Fibroblast of pulmonary artery (primary cell): ENCODE data around the gene PLIN5.

Experiments used
- DNase-seq: peaks from one replicate; pipeline ENCODE4 v3.0.0-alpha.2; 2010; ENCODE audit warnings: low read depth
- H3K4me3 ChIP-seq: replicated peaks from 2 replicates; pipeline ENCODE4 v1.5.1; 2011; ENCODE audit warnings: low read depth, mild to moderate bottlenecking, control low read depth, low read length, moderate library complexity
- CTCF ChIP-seq: IDR thresholded peaks from 2 replicates; pipeline ENCODE4 v1.5.1; 2011; ENCODE audit warnings: mild to moderate bottlenecking, control low read depth, low read length, inconsistent platforms; ENCODE audit errors: missing control alignments

PLIN5 gene

GRCh38 chr19:4482721-4483364 lies 52.2 kb downstream of the PLIN5 start:
- no peak for DNase-seq
- H3K4me3 ChIP-seq = no peak overlapping the region
- no peak for TF ChIP-seq CTCF

- no peak overlapping the region for H3K4me3 ChIP-seq
- DNase-seq = no peak
- no peak for TF ChIP-seq CTCF
Observed at GRCh38 chr19:4477034-4477801, 57.8 kb downstream of the PLIN5 start.

- peak overlapping the region; percentile 83 for H3K4me3 ChIP-seq
- no peak for TF ChIP-seq CTCF
- peak; percentile 67 for DNase-seq
Observed at GRCh38 chr19:4474514-4475022, 60.5 kb downstream of the PLIN5 start.

GRCh38 chr19:4473763-4474513 lies 61.1 kb downstream of the PLIN5 start:
- no peak for DNase-seq
- no peak for TF ChIP-seq CTCF
- H3K4me3 ChIP-seq = peak overlapping the region; percentile 83

GRCh38 chr19:4473011-4473762 lies 61.8 kb downstream of the PLIN5 start:
- no peak for DNase-seq
- H3K4me3 ChIP-seq = peak overlapping the region; percentile 83
- TF ChIP-seq CTCF = no peak
